Activated CD8-positive, alpha-beta memory T cell treated with anti-CD3 and anti-CD28 coated beads, Interleukin-2, amount 50 U/mL, for 4 hours (primary cell): ENCODE results near the gene B4GAT1.
"Not testable (repeated sequence)": the region's sequence is repeated elsewhere in the genome, so short reads cannot be mapped to it uniquely, and the experiment has no call there.

Experiments used
- DNase-seq: peaks from one replicate; pipeline ENCODE4 v3.0.0-alpha.2; 2020

The B4GAT1 gene

GRCh38 chr11:66322732-66323427 lies 24.5 kb downstream of the B4GAT1 start:
- no peak for DNase-seq

DNA sequence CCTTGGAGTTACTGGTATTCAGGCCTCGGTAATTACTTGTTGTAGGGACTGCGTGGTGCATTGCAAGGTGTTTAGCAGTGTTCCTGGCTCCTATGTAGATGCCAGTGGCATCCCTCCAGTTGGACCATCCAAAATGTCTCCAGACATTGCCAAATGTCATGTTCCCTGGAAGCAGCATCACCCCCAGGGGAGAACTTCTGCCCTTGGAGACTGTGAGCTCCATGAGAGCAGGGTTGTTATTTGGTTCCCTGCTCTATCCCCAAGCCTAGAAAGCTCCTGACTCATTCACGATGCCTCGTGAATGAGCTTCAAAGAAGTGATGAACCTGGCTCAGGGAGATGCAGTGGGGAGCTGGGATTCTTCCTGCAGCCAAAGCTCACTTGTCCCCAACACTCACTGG lies 25.8 kb downstream of the B4GAT1 start:
- no peak for DNase-seq

GRCh38 chr11:66320748-66321147 lies 26.7 kb downstream of the B4GAT1 start:
- DNase-seq, result not testable (repeated sequence)

DNA sequence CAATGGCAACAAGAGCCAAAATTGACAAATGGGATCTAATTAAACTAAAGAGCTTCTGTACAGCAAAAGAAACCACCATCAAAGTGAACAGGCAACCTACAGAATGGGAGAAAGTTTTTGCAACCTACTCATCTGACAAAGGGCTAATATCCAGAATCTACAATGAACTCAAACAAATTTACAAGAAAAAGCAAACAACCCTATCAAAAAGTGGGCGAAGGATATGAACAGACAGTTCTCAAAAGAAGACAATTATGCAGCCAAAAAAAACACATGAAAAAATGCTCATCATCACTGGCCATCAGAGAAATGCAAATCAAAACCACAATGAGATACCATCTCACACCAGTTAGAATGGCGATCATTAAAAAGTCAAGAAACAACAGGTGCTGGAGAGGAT lies 27.1 kb downstream of the B4GAT1 start:
- not testable (repeated sequence) for DNase-seq

GRCh38 chr11:66318600-66318970 lies 28.8 kb downstream of the B4GAT1 start:
- DNase-seq, result no peak

- DNase-seq, result peak; percentile 50
Observed at GRCh38 chr11:66317723-66318599, 29.5 kb downstream of the B4GAT1 start.

DNA sequence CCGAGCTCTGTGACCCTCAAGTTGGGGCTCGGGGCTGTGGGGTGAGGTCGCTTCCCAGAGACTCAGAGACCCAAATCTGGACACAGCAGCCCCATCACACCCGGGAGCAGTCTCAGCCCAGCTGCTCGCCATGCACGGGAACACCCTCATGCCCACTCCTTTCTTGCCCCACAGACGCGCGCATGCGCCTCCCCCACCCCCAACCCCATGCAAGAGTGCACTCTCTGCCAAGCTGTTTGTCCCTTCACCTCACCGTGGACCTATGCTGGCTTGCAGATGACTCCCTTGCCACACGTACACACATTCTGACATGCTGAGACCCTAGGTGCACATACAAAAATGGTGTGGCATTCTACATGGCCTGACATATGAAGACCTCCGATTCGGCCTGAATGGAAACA lies 30.1 kb downstream of the B4GAT1 start:
- peak; percentile 45 for DNase-seq

GRCh38 chr11:66316849-66317251 lies 30.6 kb downstream of the B4GAT1 start, which contains the start of gene CD248:
TSS of gene CD248 (minus strand) at chr11:66317044. CDS start at chr11:66317027, 17 bp downstream.
- no peak for DNase-seq

GRCh38 chr11:66315921-66316811 lies 31.3 kb downstream of the B4GAT1 start:
- no peak for DNase-seq

DNA sequence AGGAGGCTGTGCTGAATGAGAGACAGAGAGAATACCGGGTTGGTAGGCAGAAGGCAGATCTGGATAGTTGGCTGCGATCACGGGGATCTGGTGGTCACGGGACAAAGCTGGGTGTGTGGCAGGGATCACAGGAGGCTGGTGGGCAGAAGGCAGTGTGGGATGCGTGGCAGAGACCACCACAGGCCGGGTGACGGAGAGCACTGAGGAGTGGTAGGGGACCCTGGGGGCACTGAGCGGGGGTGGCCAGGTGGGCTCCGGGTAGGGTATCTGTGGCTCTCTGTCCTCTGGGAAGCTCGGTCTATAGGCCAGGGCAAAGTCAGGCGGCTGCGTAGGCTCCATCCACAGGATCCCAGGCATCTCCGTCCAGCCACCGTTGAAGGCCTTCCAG lies 31.9 kb downstream of the B4GAT1 start:
- no peak for DNase-seq

- no peak for DNase-seq
Observed at GRCh38 chr11:66314561-66315497, 32.6 kb downstream of the B4GAT1 start.

GRCh38 chr11:66314186-66314501 lies 33.3 kb downstream of the B4GAT1 start:
- no peak for DNase-seq

DNA sequence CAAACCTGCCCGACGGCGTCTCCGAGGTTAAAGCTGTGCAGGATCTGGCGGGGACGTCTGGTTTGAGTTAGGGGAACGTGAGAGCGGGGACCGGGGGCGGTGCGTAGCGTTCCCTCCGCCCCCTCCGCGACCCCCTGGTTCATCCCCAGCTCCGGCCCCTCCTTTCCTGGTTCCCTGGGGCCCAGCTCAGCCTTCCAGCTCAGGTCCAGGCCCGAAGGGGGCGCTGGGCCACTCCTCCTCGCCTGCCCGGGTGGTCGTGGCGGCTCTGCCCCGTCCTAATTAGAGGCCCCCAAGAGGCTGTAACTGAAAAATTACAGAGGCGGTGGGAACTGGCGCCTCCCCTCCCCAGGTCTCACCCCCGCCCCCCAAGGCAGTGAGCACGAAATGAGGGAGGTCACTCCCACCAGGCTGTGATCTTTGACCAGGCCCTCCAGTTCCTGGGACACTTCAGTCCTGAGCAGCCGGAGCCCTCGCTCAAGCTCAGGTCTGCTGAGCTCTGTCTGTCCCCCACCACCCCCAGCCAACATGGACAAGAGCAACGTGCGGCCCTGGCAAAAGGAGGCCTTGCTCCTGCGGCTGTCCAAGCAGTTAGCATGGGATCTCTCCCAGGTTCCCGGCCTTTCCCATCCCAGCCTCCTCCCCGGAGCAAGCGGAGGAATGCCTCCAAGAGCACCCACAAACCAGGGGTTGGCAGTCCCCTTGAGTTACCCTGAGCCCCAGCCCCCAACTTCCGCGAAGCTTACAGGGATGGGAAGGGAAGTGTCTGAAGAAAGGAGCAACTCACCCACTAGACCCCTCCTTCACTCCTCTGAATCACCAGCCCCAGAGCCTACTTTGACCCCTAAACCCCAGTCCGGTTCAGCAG lies 33.9 kb downstream of the B4GAT1 start:
- DNase-seq, result no peak

DNA sequence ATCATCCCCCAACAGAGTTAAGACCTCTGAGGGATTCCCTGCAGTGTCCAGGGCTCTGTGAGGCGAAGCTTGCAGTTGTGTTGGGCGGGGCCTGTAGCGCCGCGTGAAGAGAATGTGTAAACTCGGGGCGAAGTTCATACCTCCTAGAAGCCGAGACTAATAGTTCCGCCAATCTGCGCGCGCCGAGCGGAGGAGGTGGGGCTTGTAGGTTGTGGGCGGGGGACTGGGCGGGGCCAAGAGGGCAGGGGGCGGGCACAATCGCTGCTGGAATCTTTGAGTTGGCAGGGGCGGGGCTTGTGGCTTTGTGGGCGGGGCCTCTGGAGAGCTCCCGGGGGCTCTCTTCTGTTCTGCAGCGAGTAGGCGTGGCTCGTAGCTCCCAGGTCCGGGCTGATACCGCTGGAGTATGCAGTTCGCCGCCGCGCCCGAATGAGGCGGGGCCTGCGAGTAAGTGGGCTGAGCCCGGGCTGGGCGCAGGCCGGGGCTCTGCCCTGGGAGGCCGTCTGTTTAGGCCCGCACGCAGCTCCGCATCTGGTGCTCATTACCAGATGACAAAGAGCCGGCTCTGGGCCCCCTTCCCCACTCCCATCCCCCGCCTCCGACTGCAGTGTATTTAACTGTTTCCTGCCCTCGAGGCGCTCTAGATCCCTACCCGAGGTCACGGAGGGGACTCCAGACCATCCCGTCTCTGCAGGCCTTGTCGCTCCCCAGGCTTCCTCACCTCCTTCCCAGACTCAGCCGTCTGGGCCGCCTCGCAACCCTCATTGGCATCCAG lies 34.7 kb downstream of the B4GAT1 start:
- DNase-seq, result peak; percentile 97

DNA sequence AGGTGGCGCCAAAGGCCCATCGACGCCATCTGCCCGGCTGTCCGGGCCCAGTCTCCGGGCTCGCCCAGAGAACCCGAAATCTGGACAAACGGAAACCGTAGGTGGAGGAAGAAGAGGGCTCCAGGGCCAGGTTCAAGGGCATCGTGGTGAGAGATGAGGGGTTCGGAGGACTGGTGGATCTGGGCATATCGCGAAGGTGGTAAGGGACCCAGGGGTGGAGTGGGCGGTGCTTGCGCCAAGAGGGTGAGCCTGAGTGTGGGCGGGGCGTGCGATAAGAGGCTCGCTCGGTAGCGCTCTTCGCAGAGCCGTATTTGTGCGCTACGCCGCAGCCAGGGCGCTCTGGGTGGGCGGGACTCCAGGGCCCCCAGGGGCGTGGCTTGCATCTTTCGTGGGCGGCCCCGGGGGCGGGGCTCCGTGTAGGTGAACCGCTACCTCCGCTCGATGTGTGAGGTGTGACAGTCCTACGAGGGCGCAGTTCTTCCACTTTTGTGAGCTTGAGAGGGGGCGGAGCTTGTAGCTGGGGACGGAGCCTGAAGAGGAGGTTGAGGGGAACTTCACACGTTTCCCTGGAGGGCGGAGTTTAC lies 35.4 kb downstream of the B4GAT1 start:
- DNase-seq, result peak; percentile 99

GRCh38 chr11:66311470-66311964 lies 35.9 kb downstream of the B4GAT1 start:
- no peak for DNase-seq

DNA sequence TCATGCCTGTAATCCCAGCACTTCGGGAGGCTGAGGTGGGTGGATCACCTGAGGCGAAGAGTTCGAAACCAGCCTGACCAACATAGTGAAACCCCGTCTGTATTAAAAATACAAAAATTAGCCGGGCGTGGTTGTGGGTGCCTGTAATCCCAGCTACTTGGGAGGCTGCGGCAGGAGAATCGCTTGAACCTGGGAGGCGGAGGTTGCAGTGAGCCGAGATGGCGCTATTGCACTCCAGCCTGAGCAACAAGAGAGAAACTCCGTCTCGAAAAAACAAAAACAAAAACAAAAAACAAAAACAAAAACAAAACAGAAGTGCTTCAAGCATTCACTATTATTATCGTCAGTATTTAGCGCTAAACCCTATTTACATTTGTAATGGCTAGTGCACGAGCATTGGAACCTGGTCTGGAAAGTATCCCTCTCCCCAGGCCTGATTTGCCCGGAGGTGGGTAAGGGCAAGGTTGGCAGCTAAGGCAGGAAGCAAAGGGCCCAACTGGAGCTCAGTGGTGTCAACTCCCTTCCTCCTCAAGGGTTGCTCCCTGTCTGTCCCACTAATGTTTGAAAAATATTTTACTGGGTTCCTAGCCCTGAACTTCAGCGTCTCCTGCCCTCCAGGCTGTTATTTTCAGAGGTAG lies 36.5 kb downstream of the B4GAT1 start:
- not testable (repeated sequence) for DNase-seq

- no peak for DNase-seq
Observed at GRCh38 chr11:66310324-66310723, 37.1 kb downstream of the B4GAT1 start.

- no peak for DNase-seq
Observed at GRCh38 chr11:66309475-66309874, 38.0 kb downstream of the B4GAT1 start.
